ENCODE measurements around the gene BCAN.

The BCAN gene

GRCh38 chr1:156659988-156660751 lies 18.3 kb downstream of the BCAN start:
- peak; percentile 49 to 97 (median 85) for DNase-seq

- no peak for DNase-seq
Measured at GRCh38 chr1:156660752-156661112, 18.8 kb downstream of the BCAN start.

GRCh38 chr1:156662005-156662799 lies 20.3 kb downstream of the BCAN start:
- DNase-seq: peak in 47 of 56 donors; percentile 22 to 87 (median 58)

GRCh38 chr1:156662800-156663055 lies 20.8 kb downstream of the BCAN start:
- peak in 1 of 56 donors; percentile 23 for DNase-seq

- DNase-seq: peak in 20 of 56 donors; percentile 15 to 57 (median 31)
Measured at GRCh38 chr1:156663178-156663577, 21.3 kb downstream of the BCAN start.

GRCh38 chr1:156664046-156664766 lies 22.3 kb downstream of the BCAN start:
- peak in 7 of 56 donors; percentile 8 to 41 (median 25) for DNase-seq

GRCh38 chr1:156664767-156665411 lies 23.0 kb downstream of the BCAN start:
- DNase-seq: peak in 19 of 56 donors; percentile 18 to 77 (median 37)

GRCh38 chr1:156665539-156665938 lies 23.6 kb downstream of the BCAN start:
- no peak for DNase-seq

GRCh38 chr1:156666862-156667609 lies 25.1 kb downstream of the BCAN start:
- DNase-seq: no peak

- peak in 9 of 56 donors; percentile 9 to 38 (median 21) for DNase-seq
Measured at GRCh38 chr1:156667610-156667967, 25.7 kb downstream of the BCAN start.

- no peak for DNase-seq
Measured at GRCh38 chr1:156667968-156668709, 26.2 kb downstream of the BCAN start.

GRCh38 chr1:156668801-156669637 lies 27.1 kb downstream of the BCAN start:
- DNase-seq: no peak

GRCh38 chr1:156669794-156670193 lies 27.9 kb downstream of the BCAN start:
- no peak for DNase-seq

- DNase-seq: no peak
Measured at GRCh38 chr1:156670359-156670758, 28.4 kb downstream of the BCAN start.

- no peak for DNase-seq
Measured at GRCh38 chr1:156670791-156671190, 28.9 kb downstream of the BCAN start.

GRCh38 chr1:156671804-156672203 lies 29.9 kb downstream of the BCAN start:
- no peak for DNase-seq

GRCh38 chr1:156673387-156674121 lies 31.6 kb downstream of the BCAN start:
- DNase-seq: peak in 31 of 56 donors; percentile 13 to 85 (median 38)

Measured in amygdala (tissue), 56 donors.